ENCODE data around the gene LHFPL5. TPM values are rescaled to one million over a fixed set of nuclear protein-coding genes. Genes with fewer than 3 reads are reported as not detected.

The LHFPL5 gene
- under 1 TPM in 1 of 3 donors, not detected in 2; 0.19 TPM for total RNA-seq
- long read RNA-seq, donor 1, partial matches to known transcripts = 0 of 1 reads
- long read RNA-seq, donor 1, other reads (novel, unspliced or antisense) = 0 of 1 reads
- long read RNA-seq, donor 2 = 0 reads

DNA sequence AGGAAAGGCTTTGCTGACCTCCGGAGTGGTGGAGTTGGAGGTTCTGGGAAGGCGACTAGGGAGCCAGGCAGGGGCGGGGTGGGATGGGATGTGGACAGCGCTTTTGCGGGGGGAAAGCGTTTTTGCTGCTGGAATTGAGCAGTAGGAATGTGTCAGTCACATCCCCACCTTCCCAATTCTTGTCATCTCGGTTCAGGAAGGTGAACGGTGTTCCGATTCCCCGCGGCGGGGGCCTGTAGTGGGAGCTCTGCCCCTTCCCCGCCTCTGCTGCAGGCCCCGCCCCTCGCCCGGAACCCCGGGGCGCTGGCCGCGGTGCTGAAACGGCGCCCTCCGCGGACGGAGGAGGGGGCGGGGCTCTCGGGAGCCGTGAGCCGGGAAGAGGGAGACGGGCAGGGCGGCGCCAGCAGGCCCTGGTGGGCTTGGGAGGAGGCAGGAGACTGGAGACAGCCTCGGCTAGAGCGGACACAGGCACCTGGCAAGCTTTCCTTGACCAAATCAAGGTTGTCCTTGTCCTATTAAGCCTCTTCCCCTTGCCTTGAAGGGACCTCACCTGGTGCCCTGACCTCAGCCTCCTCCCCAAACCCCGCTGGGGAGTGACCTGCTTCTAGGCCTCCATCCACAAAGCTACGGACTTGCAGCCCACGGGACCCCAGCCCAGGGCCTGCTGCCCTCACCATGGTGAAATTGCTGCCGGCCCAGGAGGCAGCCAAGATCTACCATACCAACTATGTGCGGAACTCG, at the start of gene LHFPL5:
Gene LHFPL5, plus strand, starts transcription at position 357 of the 741 bp plus-strand sequence. Its CDS starts 319 bp downstream, at position 676.
- peak; percentile 92 for ATAC-seq
- DNase-seq = peak in 2 of 3 donors; percentile 47 to 66

DNA sequence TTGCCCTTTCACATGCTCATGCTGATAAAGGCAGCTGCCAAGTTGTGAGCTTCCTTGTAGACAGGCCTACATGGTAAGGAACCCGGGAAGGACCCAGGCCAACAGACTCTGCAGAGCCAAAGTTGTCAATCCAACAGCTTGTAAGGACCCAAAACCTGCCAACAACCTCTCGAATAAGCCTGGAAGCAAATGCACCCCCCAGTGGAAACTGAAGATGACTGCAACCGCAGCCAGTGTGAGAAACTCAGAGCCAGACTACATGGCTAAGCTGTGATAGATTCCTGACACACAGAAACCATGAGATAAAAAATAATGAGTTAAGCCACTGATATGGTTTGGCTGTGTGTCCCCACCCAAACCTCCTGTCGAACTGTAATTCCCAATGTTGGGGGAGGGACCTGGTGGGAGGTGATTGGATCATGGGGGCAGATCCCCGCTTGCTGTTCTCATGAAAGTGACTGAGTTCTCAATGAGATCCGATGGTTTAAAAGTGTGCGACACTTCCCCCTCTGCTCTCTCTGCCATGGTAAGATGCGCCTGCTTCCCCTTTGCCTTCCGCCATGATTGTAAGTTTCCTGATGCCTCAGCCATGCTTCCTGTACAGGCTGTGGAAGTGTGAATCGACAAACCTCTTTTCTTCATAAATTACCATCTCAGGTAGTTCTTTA, 47.6 kb upstream of the LHFPL5 start:
- DNase-seq (peak in 1 of 3 donors; percentile 9), ATAC-seq (no peak)
- TF ChIP-seq, protein P1, sequence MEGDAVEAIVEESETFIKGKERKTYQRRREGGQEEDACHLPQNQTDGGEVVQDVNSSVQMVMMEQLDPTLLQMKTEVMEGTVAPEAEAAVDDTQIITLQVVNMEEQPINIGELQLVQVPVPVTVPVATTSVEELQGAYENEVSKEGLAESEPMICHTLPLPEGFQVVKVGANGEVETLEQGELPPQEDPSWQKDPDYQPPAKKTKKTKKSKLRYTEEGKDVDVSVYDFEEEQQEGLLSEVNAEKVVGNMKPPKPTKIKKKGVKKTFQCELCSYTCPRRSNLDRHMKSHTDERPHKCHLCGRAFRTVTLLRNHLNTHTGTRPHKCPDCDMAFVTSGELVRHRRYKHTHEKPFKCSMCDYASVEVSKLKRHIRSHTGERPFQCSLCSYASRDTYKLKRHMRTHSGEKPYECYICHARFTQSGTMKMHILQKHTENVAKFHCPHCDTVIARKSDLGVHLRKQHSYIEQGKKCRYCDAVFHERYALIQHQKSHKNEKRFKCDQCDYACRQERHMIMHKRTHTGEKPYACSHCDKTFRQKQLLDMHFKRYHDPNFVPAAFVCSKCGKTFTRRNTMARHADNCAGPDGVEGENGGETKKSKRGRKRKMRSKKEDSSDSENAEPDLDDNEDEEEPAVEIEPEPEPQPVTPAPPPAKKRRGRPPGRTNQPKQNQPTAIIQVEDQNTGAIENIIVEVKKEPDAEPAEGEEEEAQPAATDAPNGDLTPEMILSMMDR (IDR thresholded peaks at IDR 0.05) = no peak
- no peak overlapping the region for H3K4me3 ChIP-seq
- no peaks in the 10 kb centered on the region for H3K4me1 ChIP-seq (ENCODE audit: low read depth)
- H3K9me3 ChIP-seq = no peaks in the 10 kb centered on the region
- intact Hi-C loops (cut with DNase I, micrococcal nuclease) = no loop called here
- no peaks in the 10 kb centered on the region for H3K36me3 ChIP-seq (ENCODE audit: low read depth)

More for the DNA sequence above, at the start of gene LHFPL5:
- no peak within 1 kb of the TSS for H3K4me3 ChIP-seq
- intact Hi-C loops (cut with DNase I, micrococcal nuclease) = no loop called here
- TF ChIP-seq, protein P1 (IDR thresholded peaks at IDR 0.05) = no peak
- H3K9me3 ChIP-seq = no peaks in the 10 kb centered on the region
- H3K36me3 ChIP-seq (ENCODE audit: low read depth) = no peaks in the 10 kb centered on the region
- H3K4me1 ChIP-seq (ENCODE audit: low read depth) = peaks cover 5% of the 10 kb centered on the region

DNA sequence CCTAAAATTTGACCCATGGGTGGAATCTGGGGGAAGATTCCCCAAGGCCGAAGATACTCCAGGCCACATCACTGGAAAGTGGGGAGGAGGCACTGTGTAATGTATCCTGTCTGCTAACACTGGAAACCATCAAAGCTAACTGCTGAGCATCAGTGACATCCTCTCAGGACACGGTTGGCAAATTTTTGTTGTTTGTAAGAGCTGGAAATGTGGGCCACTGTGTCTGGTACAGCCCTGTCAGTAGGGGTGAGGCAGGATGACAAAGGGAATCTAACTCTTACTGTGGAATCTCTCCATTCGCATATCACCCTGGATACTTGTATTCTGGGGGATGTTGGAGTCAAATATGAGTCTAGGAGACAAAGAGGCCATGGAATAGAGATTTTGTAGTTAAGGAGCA, 45.7 kb upstream of the LHFPL5 start:
- TF ChIP-seq, protein P1 (IDR thresholded peaks at IDR 0.05) = no peak
- Histone ChIP-seq H3K9me3 (no peaks in the 10 kb centered on the region), H3K4me1 (ENCODE audit: low read depth) (no peaks in the 10 kb centered on the region), H3K36me3 (ENCODE audit: low read depth) (no peaks in the 10 kb centered on the region), H3K4me3 (no peak overlapping the region)
- ATAC-seq = no peak
- no peak for DNase-seq
- intact Hi-C loops (cut with DNase I, micrococcal nuclease) = no loop called here

DNA sequence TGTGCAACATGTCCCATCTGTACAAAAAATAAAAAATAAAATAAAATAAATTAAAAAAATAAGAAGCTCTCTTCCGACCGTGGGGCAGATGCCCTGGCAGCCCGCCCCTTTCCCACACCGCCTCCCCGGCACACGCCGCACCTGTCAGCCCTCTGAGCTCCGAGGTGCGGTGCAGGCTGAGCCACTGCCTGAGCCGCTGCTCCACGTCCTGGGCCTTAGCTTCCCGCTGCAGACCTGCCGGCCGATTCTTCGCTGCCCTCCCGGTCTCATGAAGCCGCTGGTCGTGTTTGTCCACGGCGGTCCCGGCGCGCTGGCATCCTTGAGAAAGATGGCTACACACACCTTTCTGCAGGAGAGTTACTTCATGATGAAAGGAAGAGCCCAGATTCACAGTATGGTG, 39.4 kb upstream of the LHFPL5 start:
- DNase-seq (no peak), ATAC-seq (no peak)
- TF ChIP-seq, protein P1 (IDR thresholded peaks at IDR 0.05) = no peak
- Histone ChIP-seq H3K9me3 (no peaks in the 10 kb centered on the region), H3K36me3 (ENCODE audit: low read depth) (no peaks in the 10 kb centered on the region), H3K4me3 (no peak overlapping the region), H3K4me1 (ENCODE audit: low read depth) (no peaks in the 10 kb centered on the region)
- intact Hi-C loops (cut with DNase I, micrococcal nuclease) = no loop called here

DNA sequence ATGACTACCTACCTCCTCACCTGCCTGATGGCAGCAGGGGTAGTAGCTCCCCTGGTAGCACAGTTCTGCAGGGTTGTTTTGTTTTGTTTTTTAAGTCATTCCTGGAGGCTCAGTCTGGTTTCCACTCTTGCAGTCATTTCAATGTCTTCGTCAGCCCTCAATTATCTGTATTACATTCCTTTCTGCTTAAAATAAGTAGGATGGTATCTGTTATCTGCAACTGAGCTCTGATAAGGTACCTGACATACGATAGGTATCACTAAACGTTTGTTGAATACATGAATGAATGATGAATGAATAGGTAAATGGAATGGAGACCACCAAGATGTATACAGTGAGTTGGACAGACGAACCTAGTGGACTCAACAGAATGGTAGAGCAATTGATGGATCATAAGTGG, 35.9 kb upstream of the LHFPL5 start:
- DNase-seq (no peak), ATAC-seq (no peak)
- no peaks in the 10 kb centered on the region for H3K36me3 ChIP-seq (ENCODE audit: low read depth)
- H3K4me1 ChIP-seq (ENCODE audit: low read depth) = no peaks in the 10 kb centered on the region
- TF ChIP-seq, protein P1 (IDR thresholded peaks at IDR 0.05) = no peak
- intact Hi-C loops (cut with DNase I, micrococcal nuclease) = no loop called here
- H3K9me3 ChIP-seq = no peaks in the 10 kb centered on the region
- H3K4me3 ChIP-seq = no peak overlapping the region
